DND-41 (cell line): ENCODE results near the gene CTIF.

Experiments used
- ATAC-seq: fragments of 200-7000 bp; cut with Tn5 transposase; 3 replicates; pipeline ENCODE4 v1.9.1; 2021; ENCODE audit warnings: low read depth; ENCODE audit not compliant: insufficient read depth
- DNase-seq: peaks from one replicate; pipeline ENCODE4 v3.0.0-alpha.2; 2020
- H2AFZ ChIP-seq: 2 replicates; pipeline ENCODE4 v1.6.0; 2012; ENCODE audit warnings: low read depth, low read length
- H3K27ac ChIP-seq: 2 replicates; pipeline ENCODE4 v1.5.1; 2012; ENCODE audit warnings: low read length, inconsistent platforms
- H3K27me3 ChIP-seq: fragments of 200-600 bp; sonication (generic); 2 replicates; pipeline ENCODE4 v1.6.0; 2012; ENCODE audit warnings: low read length, mild to moderate bottlenecking, inconsistent platforms; ENCODE audit not compliant: insufficient read depth, poor library complexity
- H3K36me3 ChIP-seq: 2 replicates; pipeline ENCODE4 v1.5.1; 2012; ENCODE audit warnings: low read length, inconsistent platforms; ENCODE audit not compliant: insufficient read depth
- H3K4me1 ChIP-seq: 2 replicates; pipeline ENCODE4 v1.5.1; 2012; ENCODE audit warnings: mild to moderate bottlenecking, low read length; ENCODE audit not compliant: insufficient read depth
- H3K4me2 ChIP-seq: 2 replicates; pipeline ENCODE4 v1.6.0; 2012; ENCODE audit warnings: mild to moderate bottlenecking, moderate library complexity, low read length, inconsistent platforms; ENCODE audit not compliant: insufficient read depth
- H3K4me3 ChIP-seq, 2 experiments: fragments of 200-600 bp in 1 of 2; shearing (Covaris generic) in 1 of 2; 2 replicates each; pipeline ENCODE4 v1.5.1; 2012 to 2016; ENCODE audit warnings: inconsistent platforms in 2 of 2, low read length in 2 of 2, mild to moderate bottlenecking in 2 of 2, low read depth in 1 of 2, moderate library complexity in 1 of 2
- H3K79me2 ChIP-seq: 2 replicates; pipeline ENCODE4 v1.6.0; 2012; ENCODE audit warnings: low read length, inconsistent platforms; ENCODE audit not compliant: insufficient read depth
- H3K9ac ChIP-seq: 2 replicates; pipeline ENCODE4 v1.6.0; 2012; ENCODE audit warnings: low read depth, mild to moderate bottlenecking, inconsistent platforms, low read length, moderate library complexity
- H3K9me3 ChIP-seq: 2 replicates; pipeline ENCODE4 v1.5.1; 2012; ENCODE audit warnings: low read length, moderate library complexity, mild to moderate bottlenecking, inconsistent platforms; ENCODE audit not compliant: insufficient read depth, severe bottlenecking
- H4K20me1 ChIP-seq: 2 replicates; pipeline ENCODE4 v1.6.0; 2012; ENCODE audit warnings: low read length; ENCODE audit not compliant: insufficient read depth
- EZH2 ChIP-seq: IDR thresholded peaks from 3 replicates; pipeline ENCODE4 v1.6.1; 2012; ENCODE audit warnings: borderline replicate concordance, low read depth, mild to moderate bottlenecking, moderate library complexity, low read length, inconsistent platforms; ENCODE audit not compliant: severe bottlenecking
- TF ChIP-seq, protein P1 (sequence below): IDR thresholded peaks from 2 replicates; pipeline ENCODE4 v1.5.1; 2012; ENCODE audit warnings: borderline replicate concordance, low read length, moderate library complexity, mild to moderate bottlenecking; ENCODE audit not compliant: poor library complexity, severe bottlenecking; ENCODE audit errors: extremely low read depth

The CTIF gene

DNA sequence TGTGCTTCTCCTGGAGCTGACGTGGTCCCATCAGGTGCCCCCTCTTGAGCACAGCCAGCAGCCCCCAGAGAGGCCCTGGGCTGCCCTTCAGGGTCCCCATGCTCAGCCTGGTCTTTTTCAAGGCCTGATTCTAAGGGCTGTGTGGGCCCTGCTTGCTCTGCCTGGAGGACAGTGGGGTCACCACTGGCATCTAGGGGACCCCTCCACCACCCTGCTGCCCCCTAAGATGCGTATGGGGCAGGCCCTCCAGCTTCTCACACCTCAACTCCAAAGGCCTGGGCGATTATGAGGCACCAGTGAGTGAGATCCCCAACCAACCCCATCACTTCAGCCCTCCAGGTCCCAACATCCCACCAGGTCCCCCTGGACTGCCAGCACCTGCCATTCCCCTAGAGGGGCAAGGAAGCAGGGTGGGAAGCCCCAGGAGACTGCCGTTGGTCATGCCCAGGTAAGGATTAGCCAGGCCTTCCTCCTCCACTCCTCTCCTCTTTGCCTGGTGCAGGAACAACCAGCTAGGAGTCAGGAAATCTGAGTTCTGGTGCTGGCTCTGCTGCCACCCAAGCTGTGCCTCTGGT is 297.5 kb downstream of the CTIF start:
- no peak overlapping the region for H3K27ac ChIP-seq
- H3K9ac ChIP-seq = no peak overlapping the region
- H3K4me2 ChIP-seq = no peak overlapping the region

DNA sequence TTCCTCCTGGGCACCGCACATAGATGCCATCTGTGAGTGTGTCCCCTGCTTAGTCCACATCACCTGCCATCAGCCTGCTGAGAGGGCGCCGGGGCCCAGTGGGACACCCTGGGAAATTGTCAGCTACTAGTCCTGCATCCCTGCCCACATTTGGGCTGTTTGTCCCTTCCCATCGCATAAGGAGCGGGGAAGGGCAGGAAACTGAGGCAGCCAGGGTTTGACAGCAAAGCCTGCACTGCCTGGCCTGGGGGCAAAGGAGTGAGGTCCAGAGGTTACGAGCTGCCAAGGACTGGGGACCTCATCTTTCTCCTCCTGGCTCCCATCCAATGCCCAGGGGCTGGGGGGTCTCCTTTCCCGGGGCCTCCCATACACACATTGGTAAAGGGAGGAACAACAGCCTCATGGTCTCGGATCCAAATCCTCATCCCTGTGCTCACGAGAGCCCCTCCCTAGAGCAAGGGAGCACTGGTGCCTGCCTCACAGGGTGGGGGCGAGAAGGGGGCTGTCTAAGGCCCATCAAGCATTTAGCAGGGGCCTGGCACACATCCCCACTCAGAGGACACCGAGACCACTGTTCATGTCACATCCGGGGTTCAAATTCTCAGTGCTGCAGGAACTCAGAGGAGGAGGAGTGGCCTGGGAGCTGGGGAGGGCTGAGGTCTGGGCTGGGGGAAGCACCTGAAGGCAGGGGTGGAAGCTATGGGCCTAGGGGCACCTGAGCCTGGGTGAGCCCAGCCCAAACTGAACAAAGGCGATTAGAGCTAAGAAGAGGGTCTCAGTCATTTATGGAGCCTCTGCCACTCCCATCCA is 298.2 kb downstream of the CTIF start:
- Histone ChIP-seq H3K79me2 (no peaks in the 10 kb centered on the region), H3K36me3 (no peaks in the 10 kb centered on the region), H3K4me3 (no peak overlapping the region), H4K20me1 (no peaks in the 10 kb centered on the region), H3K4me1 (peaks cover 16% of the 10 kb centered on the region), H3K27me3 (no peaks in the 10 kb centered on the region), H3K27ac (no peak overlapping the region), H3K9ac (no peak overlapping the region), H3K4me2 (no peak overlapping the region), H2AFZ (no peak overlapping the region), H3K9me3 (no peaks in the 10 kb centered on the region)
- TF ChIP-seq, protein P1, sequence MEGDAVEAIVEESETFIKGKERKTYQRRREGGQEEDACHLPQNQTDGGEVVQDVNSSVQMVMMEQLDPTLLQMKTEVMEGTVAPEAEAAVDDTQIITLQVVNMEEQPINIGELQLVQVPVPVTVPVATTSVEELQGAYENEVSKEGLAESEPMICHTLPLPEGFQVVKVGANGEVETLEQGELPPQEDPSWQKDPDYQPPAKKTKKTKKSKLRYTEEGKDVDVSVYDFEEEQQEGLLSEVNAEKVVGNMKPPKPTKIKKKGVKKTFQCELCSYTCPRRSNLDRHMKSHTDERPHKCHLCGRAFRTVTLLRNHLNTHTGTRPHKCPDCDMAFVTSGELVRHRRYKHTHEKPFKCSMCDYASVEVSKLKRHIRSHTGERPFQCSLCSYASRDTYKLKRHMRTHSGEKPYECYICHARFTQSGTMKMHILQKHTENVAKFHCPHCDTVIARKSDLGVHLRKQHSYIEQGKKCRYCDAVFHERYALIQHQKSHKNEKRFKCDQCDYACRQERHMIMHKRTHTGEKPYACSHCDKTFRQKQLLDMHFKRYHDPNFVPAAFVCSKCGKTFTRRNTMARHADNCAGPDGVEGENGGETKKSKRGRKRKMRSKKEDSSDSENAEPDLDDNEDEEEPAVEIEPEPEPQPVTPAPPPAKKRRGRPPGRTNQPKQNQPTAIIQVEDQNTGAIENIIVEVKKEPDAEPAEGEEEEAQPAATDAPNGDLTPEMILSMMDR = no peak
- TF ChIP-seq EZH2 = no peak
- ATAC-seq (no peak), DNase-seq (no peak)

More for the DNA sequence above, 297.5 kb downstream of the CTIF start:
- H3K9me3 ChIP-seq = no peaks in the 10 kb centered on the region
- no peaks in the 10 kb centered on the region for H3K36me3 ChIP-seq
- H3K79me2 ChIP-seq = no peaks in the 10 kb centered on the region
- H3K4me3 ChIP-seq = no peak overlapping the region
- TF ChIP-seq EZH2 = no peak
- TF ChIP-seq, protein P1 = no peak
- no peak for ATAC-seq
- H2AFZ ChIP-seq = no peak overlapping the region
- DNase-seq = no peak
- H3K27me3 ChIP-seq = no peaks in the 10 kb centered on the region
- peaks cover 9% of the 10 kb centered on the region for H3K4me1 ChIP-seq
- no peaks in the 10 kb centered on the region for H4K20me1 ChIP-seq

DNA sequence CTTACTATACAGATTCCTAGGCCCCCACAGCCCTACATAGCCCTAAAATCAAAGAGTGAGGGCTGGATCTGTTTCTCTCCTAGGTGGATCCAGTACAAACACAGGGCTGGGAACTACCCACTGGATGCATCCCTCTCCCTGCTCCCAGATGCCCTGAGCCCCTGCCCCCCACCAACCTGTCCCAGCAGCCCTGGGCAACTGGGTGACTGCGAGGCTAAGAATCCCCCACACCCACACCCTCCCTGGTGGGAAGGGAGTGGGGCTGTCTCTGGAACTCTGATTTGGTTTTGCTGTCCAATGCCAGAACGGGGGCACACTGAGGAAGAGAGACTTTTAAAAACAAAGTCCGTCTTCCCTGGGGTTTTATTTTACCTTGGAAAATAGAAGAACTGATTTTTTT is 298.8 kb downstream of the CTIF start:
- ATAC-seq (no peak), DNase-seq (no peak)
- H3K9me3 ChIP-seq = no peaks in the 10 kb centered on the region
- no peaks in the 10 kb centered on the region for H3K27me3 ChIP-seq
- no peak overlapping the region for H3K27ac ChIP-seq
- H3K36me3 ChIP-seq = no peaks in the 10 kb centered on the region
- no peak overlapping the region for H3K4me2 ChIP-seq
- no peak overlapping the region for H2AFZ ChIP-seq
- no peak for TF ChIP-seq EZH2
- TF ChIP-seq, protein P1 = no peak
- H3K4me1 ChIP-seq = peaks cover 22% of the 10 kb centered on the region
- H3K79me2 ChIP-seq = no peaks in the 10 kb centered on the region
- H3K4me3 ChIP-seq = no peak overlapping the region
- no peak overlapping the region for H3K9ac ChIP-seq
- no peaks in the 10 kb centered on the region for H4K20me1 ChIP-seq
